ENCODE measurements around the gene CAPN12.

GRCh38 chr19:38740257-38740592 is 4.0 kb downstream of the CAPN12 start:
- no peak for TF ChIP-seq CTCF (IDR thresholded peaks at IDR 0.05; ENCODE audit: low read depth, low read length)
- TF ChIP-seq EZH2phosphoT487 (IDR thresholded peaks at IDR 0.05; ENCODE audit: low read depth), result no peak
